Stomach (tissue), 9 donors: ENCODE data around the gene DHRS1. TPM values are rescaled to one million over a fixed set of nuclear protein-coding genes. Genes with fewer than 3 reads are reported as not detected.
"Not testable (repeated sequence)": the region's sequence is repeated elsewhere in the genome, so short reads cannot be mapped to it uniquely, and the experiment has no call there.

ENCODE experiments used
- DNase-seq, 2 donors: peaks; one replicate each; pipeline versions ENCODE4 v3.0.0 to v3.0.0-alpha.2; 2013 to 2019
- H3K27ac ChIP-seq, 5 donors: fragments of 200-600 bp in 4 of 5; sonication (generic) in 4 of 5; one replicate each; pipeline ENCODE4 v1.5.1; 2013 to 2019; ENCODE audit warnings: mild to moderate bottlenecking in 1 of 5, moderate library complexity in 1 of 5
- H3K27me3 ChIP-seq, 3 donors: fragments of 200-600 bp; sonication (generic); one replicate each; pipeline ENCODE4 v1.5.1; 2017 to 2019; ENCODE audit warnings: mixed run types in 1 of 3
- H3K36me3 ChIP-seq, 4 donors: fragments of 200-600 bp; sonication (generic); 1 replicate in 3 of 4; 2 replicates in 1 of 4; pipeline ENCODE4 v1.5.1; 2016 to 2019
- H3K4me1 ChIP-seq, 4 donors: fragments of 200-600 bp; sonication (generic); one replicate each; pipeline ENCODE4 v1.5.1; 2016 to 2019
- H3K4me3 ChIP-seq, 4 donors: fragments of 200-600 bp; sonication (generic) in 3 of 4; one replicate each; pipeline ENCODE4 v1.5.1; 2016 to 2019; ENCODE audit warnings: mild to moderate bottlenecking in 1 of 4
- H3K9me3 ChIP-seq, 4 donors: fragments of 200-600 bp; sonication (generic); one replicate each; pipeline ENCODE4 v1.5.1; 2016 to 2019
- CTCF ChIP-seq, 7 experiments: fragments of 450-650 bp in 4 of 7; fragments of 200-600 bp in 3 of 7; sonication (generic) in 3 of 7; IDR thresholded peaks; one replicate each; pipeline ENCODE4 v1.5.1; 2016 to 2019; ENCODE audit warnings: antibody characterized with exemption in 7 of 7, control low read depth in 2 of 7, mild to moderate bottlenecking in 1 of 7
- EP300 ChIP-seq: sonication (generic); formaldehyde crosslinking; IDR thresholded peaks from one replicate; pipeline ENCODE4 v1.6.1; 2017; ENCODE audit warnings: antibody characterized with exemption
- POLR2A ChIP-seq, 4 donors: fragments of 450-650 bp; IDR thresholded peaks; one replicate each; pipeline ENCODE4 v1.6.1; 2016; ENCODE audit warnings: antibody characterized with exemption in 4 of 4, control low read depth in 2 of 4, mild to moderate bottlenecking in 1 of 4, moderate library complexity in 1 of 4
- POLR2AphosphoS5 ChIP-seq, 3 donors: sonication (generic); formaldehyde crosslinking; IDR thresholded peaks; one replicate each; pipeline ENCODE4 v1.6.1; 2016; ENCODE audit warnings: antibody characterized with exemption in 3 of 3
- WGBS, 5 donors: extraction: QIAGEN DNeasy Blood & Tissue Kit in 3 of 5; methylation state at CpG; one replicate each; pipeline versions ENCODE4 v1.1.5 to v1.1.7; 2013 to 2018; 5-methylcytosine and 5-hydroxymethylcytosine counted together
- intact Hi-C: fragments of 100-400 bp; cut with DNase I; formaldehyde crosslinking; loops from one replicate; pipeline ENCODE4 v1.15.1; 2023; ENCODE audit warnings: low total_unique reads
- polyA plus RNA-seq, 3 donors: library from polyadenylated mRNA; stranded (reverse); fragments of 200-250 nt; gene quantifications; one replicate each; pipeline ENCODE4 v1.2.3, GENCODE V29; 2013
- total RNA-seq, 5 donors: library from RNA; depleted of rRNA; stranded (reverse); fragments of >200 nt; gene quantifications; one replicate each; pipeline versions ENCODE4 v1.1.0 to v1.2.3, GENCODE V29; 2014 to 2016
- donor health status: healthy with polysubstance abuse.
- donor health status: Bipolar disorder and iron deficiency.
- donor health status: healthy.

DHRS1 gene
- total and polyA plus RNA-seq, 8 donors = 5.3 to 71.9 (median 25.1) TPM

GRCh38 chr14:24330973-24331674 is 31.5 kb upstream of the DHRS1 start:
- WGBS, 5 donors = 87 to 93% (median 91%) methylated on average over 6 to 10 of the region's 10 CpGs
- TF ChIP-seq POLR2A (IDR thresholded peaks at IDR 0.05) = no peak
- no peak for TF ChIP-seq EP300
- no peak for TF ChIP-seq POLR2AphosphoS5 (IDR thresholded peaks at IDR 0.05)
- TF ChIP-seq CTCF (IDR thresholded peaks at IDR 0.05) = no peak
- no peak overlapping the region for H3K4me3 ChIP-seq
- peaks cover 34 to 85% (median 42%) of the 10 kb centered on the region in 4 donors for H3K4me1 ChIP-seq
- H3K27ac ChIP-seq = no peak overlapping the region
- H3K9me3 ChIP-seq = no peaks in the 10 kb centered on the region
- intact Hi-C loops = loop anchor here (5.0 kb wide), 1 partner anchor 101 kb away; no protein-coding TSS in a partner anchor
- H3K27me3 ChIP-seq = peaks cover 0 to 29% (median 8%) of the 10 kb centered on the region in 3 donors
- H3K36me3 ChIP-seq = peaks cover 0 to 6% (median 2%) of the 10 kb centered on the region in 4 donors
- DNase-seq = no peak

- 65 to 73% (median 71%) methylated on average over 9 of the region's 9 CpGs for WGBS, 5 donors
- TF ChIP-seq CTCF (IDR thresholded peaks at IDR 0.05) (no peak), POLR2AphosphoS5 (IDR thresholded peaks at IDR 0.05) (peak in 1 of 3 donors; percentile 33)
- DNase-seq = peak in 1 of 2 donors; percentile 62
Measured at GRCh38 chr14:24329736-24330135, 30.2 kb upstream of the DHRS1 start.

GRCh38 chr14:24329073-24329663 is 29.6 kb upstream of the DHRS1 start:
- peaks cover 0 to 11% (median 4%) of the 10 kb centered on the region in 3 donors for H3K27me3 ChIP-seq
- peak overlapping the region in 4 of 5 donors; percentile 1 to 50 (median 43) for H3K27ac ChIP-seq
- H3K9me3 ChIP-seq = no peaks in the 10 kb centered on the region
- TF ChIP-seq EP300 (no peak), POLR2A (IDR thresholded peaks at IDR 0.05) (no peak), POLR2AphosphoS5 (IDR thresholded peaks at IDR 0.05) (no peak), CTCF (IDR thresholded peaks at IDR 0.05) (no peak)
- no peak overlapping the region for H3K4me3 ChIP-seq
- no peaks in the 10 kb centered on the region for H3K36me3 ChIP-seq
- DNase-seq = no peak
- 81 to 88% (median 87%) methylated on average over 7 to 12 of the region's 12 CpGs for WGBS, 5 donors
- intact Hi-C loops = no loop called here
- H3K4me1 ChIP-seq = peaks cover 25 to 65% (median 32%) of the 10 kb centered on the region in 4 donors

More at GRCh38 chr14:24329736-24330135, 30.2 kb upstream of the DHRS1 start:
- Histone ChIP-seq H3K27ac (peak overlapping the region in 3 of 5 donors; percentile 37 to 50 (median 49)), H3K9me3 (no peaks in the 10 kb centered on the region), H3K27me3 (peaks cover 0 to 17% (median 8%) of the 10 kb centered on the region in 3 donors), H3K36me3 (no peaks in the 10 kb centered on the region), H3K4me1 (peaks cover 30 to 71% (median 38%) of the 10 kb centered on the region in 4 donors), H3K4me3 (no peak overlapping the region)
- intact Hi-C loops = loop anchor here (5.0 kb wide), 1 partner anchor 103 kb away; no protein-coding TSS in a partner anchor

- TF ChIP-seq CTCF (IDR thresholded peaks at IDR 0.05) = peak in 5 of 7 experiments; percentile 56 to 67 (median 65)
Measured at GRCh38 chr14:24327914-24328313, 28.3 kb upstream of the DHRS1 start.

More at GRCh38 chr14:24327914-24328313, 28.3 kb upstream of the DHRS1 start:
- WGBS, 5 donors = 3 to 15% (median 5%) methylated on average over 7 to 9 of the region's 9 CpGs
- Histone ChIP-seq H3K4me1 (peaks cover 13 to 53% (median 20%) of the 10 kb centered on the region in 4 donors), H3K27ac (peak overlapping the region in 1 of 5 donors; percentile 42)
- peak in 1 of 2 donors; percentile 69 for DNase-seq
- H3K4me3 ChIP-seq, intact Hi-C loops, H3K36me3 ChIP-seq, H3K27me3 ChIP-seq, H3K9me3 ChIP-seq: not testable (repeated sequence)
